Measurements from ENCODE around the gene RALGAPB.
"Not testable (repeated sequence)": the region's sequence is repeated elsewhere in the genome, so short reads cannot be mapped to it uniquely, and the experiment has no call there.

DNA sequence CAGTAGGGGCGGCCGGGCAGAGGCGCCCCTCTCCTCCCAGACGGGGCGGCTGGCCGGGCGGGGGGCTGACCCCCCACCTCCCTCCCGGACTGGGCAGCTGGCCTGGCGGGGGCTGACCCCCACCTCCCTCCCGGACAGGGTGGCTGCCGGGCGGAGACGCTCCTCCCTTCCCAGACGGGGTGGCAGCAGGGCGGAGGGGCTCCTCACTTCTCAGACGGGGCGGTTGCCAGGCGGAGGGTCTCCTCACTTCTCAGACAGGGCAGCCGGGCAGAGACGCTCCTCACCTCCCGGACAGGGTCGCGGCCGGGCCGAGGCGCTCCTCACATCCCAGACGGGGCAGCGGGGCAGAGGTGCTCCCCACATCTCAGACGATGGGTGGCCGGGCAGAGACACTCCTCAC, 11.1 kb upstream of the RALGAPB start:
- TF ChIP-seq, protein P1, sequence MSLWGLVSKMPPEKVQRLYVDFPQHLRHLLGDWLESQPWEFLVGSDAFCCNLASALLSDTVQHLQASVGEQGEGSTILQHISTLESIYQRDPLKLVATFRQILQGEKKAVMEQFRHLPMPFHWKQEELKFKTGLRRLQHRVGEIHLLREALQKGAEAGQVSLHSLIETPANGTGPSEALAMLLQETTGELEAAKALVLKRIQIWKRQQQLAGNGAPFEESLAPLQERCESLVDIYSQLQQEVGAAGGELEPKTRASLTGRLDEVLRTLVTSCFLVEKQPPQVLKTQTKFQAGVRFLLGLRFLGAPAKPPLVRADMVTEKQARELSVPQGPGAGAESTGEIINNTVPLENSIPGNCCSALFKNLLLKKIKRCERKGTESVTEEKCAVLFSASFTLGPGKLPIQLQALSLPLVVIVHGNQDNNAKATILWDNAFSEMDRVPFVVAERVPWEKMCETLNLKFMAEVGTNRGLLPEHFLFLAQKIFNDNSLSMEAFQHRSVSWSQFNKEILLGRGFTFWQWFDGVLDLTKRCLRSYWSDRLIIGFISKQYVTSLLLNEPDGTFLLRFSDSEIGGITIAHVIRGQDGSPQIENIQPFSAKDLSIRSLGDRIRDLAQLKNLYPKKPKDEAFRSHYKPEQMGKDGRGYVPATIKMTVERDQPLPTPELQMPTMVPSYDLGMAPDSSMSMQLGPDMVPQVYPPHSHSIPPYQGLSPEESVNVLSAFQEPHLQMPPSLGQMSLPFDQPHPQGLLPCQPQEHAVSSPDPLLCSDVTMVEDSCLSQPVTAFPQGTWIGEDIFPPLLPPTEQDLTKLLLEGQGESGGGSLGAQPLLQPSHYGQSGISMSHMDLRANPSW (CRISPR knock-in tag; conservative IDR thresholded peaks at IDR 0.05; ENCODE audit: low read depth): not testable (repeated sequence)
- TF ChIP-seq, protein P2, sequence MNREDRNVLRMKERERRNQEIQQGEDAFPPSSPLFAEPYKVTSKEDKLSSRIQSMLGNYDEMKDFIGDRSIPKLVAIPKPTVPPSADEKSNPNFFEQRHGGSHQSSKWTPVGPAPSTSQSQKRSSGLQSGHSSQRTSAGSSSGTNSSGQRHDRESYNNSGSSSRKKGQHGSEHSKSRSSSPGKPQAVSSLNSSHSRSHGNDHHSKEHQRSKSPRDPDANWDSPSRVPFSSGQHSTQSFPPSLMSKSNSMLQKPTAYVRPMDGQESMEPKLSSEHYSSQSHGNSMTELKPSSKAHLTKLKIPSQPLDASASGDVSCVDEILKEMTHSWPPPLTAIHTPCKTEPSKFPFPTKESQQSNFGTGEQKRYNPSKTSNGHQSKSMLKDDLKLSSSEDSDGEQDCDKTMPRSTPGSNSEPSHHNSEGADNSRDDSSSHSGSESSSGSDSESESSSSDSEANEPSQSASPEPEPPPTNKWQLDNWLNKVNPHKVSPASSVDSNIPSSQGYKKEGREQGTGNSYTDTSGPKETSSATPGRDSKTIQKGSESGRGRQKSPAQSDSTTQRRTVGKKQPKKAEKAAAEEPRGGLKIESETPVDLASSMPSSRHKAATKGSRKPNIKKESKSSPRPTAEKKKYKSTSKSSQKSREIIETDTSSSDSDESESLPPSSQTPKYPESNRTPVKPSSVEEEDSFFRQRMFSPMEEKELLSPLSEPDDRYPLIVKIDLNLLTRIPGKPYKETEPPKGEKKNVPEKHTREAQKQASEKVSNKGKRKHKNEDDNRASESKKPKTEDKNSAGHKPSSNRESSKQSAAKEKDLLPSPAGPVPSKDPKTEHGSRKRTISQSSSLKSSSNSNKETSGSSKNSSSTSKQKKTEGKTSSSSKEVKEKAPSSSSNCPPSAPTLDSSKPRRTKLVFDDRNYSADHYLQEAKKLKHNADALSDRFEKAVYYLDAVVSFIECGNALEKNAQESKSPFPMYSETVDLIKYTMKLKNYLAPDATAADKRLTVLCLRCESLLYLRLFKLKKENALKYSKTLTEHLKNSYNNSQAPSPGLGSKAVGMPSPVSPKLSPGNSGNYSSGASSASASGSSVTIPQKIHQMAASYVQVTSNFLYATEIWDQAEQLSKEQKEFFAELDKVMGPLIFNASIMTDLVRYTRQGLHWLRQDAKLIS (CRISPR knock-in tag; IDR thresholded peaks at IDR 0.05; ENCODE audit: borderline replicate concordance): not testable (repeated sequence)
- TF ChIP-seq, protein P3, sequence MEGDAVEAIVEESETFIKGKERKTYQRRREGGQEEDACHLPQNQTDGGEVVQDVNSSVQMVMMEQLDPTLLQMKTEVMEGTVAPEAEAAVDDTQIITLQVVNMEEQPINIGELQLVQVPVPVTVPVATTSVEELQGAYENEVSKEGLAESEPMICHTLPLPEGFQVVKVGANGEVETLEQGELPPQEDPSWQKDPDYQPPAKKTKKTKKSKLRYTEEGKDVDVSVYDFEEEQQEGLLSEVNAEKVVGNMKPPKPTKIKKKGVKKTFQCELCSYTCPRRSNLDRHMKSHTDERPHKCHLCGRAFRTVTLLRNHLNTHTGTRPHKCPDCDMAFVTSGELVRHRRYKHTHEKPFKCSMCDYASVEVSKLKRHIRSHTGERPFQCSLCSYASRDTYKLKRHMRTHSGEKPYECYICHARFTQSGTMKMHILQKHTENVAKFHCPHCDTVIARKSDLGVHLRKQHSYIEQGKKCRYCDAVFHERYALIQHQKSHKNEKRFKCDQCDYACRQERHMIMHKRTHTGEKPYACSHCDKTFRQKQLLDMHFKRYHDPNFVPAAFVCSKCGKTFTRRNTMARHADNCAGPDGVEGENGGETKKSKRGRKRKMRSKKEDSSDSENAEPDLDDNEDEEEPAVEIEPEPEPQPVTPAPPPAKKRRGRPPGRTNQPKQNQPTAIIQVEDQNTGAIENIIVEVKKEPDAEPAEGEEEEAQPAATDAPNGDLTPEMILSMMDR (IDR thresholded peaks at IDR 0.05): not testable (repeated sequence)
- TF ChIP-seq, protein P4, sequence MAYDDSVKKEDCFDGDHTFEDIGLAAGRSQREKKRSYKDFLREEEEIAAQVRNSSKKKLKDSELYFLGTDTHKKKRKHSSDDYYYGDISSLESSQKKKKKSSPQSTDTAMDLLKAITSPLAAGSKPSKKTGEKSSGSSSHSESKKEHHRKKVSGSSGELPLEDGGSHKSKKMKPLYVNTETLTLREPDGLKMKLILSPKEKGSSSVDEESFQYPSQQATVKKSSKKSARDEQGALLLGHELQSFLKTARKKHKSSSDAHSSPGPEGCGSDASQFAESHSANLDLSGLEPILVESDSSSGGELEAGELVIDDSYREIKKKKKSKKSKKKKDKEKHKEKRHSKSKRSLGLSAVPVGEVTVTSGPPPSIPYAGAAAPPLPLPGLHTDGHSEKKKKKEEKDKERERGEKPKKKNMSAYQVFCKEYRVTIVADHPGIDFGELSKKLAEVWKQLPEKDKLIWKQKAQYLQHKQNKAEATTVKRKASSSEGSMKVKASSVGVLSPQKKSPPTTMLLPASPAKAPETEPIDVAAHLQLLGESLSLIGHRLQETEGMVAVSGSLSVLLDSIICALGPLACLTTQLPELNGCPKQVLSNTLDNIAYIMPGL (CRISPR knock-in tag; IDR thresholded peaks at IDR 0.05): not testable (repeated sequence)
- TF ChIP-seq, protein P5, sequence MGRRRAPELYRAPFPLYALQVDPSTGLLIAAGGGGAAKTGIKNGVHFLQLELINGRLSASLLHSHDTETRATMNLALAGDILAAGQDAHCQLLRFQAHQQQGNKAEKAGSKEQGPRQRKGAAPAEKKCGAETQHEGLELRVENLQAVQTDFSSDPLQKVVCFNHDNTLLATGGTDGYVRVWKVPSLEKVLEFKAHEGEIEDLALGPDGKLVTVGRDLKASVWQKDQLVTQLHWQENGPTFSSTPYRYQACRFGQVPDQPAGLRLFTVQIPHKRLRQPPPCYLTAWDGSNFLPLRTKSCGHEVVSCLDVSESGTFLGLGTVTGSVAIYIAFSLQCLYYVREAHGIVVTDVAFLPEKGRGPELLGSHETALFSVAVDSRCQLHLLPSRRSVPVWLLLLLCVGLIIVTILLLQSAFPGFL (CRISPR knock-in tag; IDR thresholded peaks at IDR 0.05; ENCODE audit: borderline replicate concordance): not testable (repeated sequence)
- TF ChIP-seq, protein P6, sequence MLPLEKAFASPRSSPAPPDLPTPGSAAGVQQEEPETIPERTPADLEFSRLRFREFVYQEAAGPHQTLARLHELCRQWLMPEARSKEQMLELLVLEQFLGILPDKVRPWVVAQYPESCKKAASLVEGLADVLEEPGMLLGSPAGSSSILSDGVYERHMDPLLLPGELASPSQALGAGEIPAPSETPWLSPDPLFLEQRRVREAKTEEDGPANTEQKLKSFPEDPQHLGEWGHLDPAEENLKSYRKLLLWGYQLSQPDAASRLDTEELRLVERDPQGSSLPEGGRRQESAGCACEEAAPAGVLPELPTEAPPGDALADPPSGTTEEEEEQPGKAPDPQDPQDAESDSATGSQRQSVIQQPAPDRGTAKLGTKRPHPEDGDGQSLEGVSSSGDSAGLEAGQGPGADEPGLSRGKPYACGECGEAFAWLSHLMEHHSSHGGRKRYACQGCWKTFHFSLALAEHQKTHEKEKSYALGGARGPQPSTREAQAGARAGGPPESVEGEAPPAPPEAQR (CRISPR knock-in tag; IDR thresholded peaks at IDR 0.05): not testable (repeated sequence)
- TF ChIP-seq, protein P7, sequence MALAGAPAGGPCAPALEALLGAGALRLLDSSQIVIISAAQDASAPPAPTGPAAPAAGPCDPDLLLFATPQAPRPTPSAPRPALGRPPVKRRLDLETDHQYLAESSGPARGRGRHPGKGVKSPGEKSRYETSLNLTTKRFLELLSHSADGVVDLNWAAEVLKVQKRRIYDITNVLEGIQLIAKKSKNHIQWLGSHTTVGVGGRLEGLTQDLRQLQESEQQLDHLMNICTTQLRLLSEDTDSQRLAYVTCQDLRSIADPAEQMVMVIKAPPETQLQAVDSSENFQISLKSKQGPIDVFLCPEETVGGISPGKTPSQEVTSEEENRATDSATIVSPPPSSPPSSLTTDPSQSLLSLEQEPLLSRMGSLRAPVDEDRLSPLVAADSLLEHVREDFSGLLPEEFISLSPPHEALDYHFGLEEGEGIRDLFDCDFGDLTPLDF (CRISPR knock-in tag; IDR thresholded peaks at IDR 0.05): not testable (repeated sequence)
